SK-N-SH (cell line): ENCODE measurements around the gene SFSWAP. TPM values are rescaled to one million over a fixed set of nuclear protein-coding genes. Genes with fewer than 3 reads are reported as not detected.

Source experiments
- CTCF ChIA-PET: fragments of 300-600, 350-600 bp; formaldehyde crosslinking; extraction: SDS; loops from one replicate; lab custom pipeline; 2021; lab: Yijun Ruan, JAX
- POLR2A ChIA-PET: fragments of 350-600 bp; sonication (Branson Sonifier 250); formaldehyde crosslinking; extraction: SDS; loops from one replicate; lab custom pipeline; 2020; ENCODE audit warnings: antibody characterized with exemption, inconsistent platforms; lab: Yijun Ruan, JAX
- DNase-seq: peaks from one replicate; pipeline ENCODE4 v3.0.0; 2012
- H2AFZ ChIP-seq: fragments of 200-600 bp; sonication (generic); 2 replicates; pipeline ENCODE4 v1.8.1; 2016; ENCODE audit warnings: antibody characterized with exemption, mild to moderate bottlenecking, low read depth
- H3F3A ChIP-seq: fragments of 200-600 bp; sonication (generic); replicated peaks from 2 replicates; pipeline ENCODE3; 2016; ENCODE audit warnings: antibody characterized with exemption, mild to moderate bottlenecking; ENCODE audit not compliant: insufficient read depth
- H3K27ac ChIP-seq, 2 experiments: fragments of 200-500 bp in 1 of 2; fragments of 200-600 bp in 1 of 2; sonication (Bioruptor generic) in 1 of 2; sonication (generic), shearing (Covaris generic) in 1 of 2; 2 replicates each; pipeline versions ENCODE4 v1.5.1 to v1.6.1; 2014 to 2016; ENCODE audit warnings: low read depth in 2 of 2, inconsistent platforms in 1 of 2, low read length in 1 of 2, mild to moderate bottlenecking in 1 of 2, mixed read lengths in 1 of 2
- H3K27me3 ChIP-seq: fragments of 200-600 bp; sonication (generic), shearing (Covaris generic); 2 replicates; pipeline ENCODE4 v1.6.1; 2016; ENCODE audit warnings: mixed run types; ENCODE audit not compliant: insufficient read depth
- H3K36me3 ChIP-seq, 2 experiments: fragments of 200-500 bp in 1 of 2; fragments of 200-600 bp in 1 of 2; sonication (Bioruptor generic) in 1 of 2; sonication (generic) in 1 of 2; replicated peaks in 1 of 2; 2 replicates each; pipeline versions ENCODE3 to v1.5.1; 2014 to 2016; ENCODE audit warnings: low read length in 1 of 2, mild to moderate bottlenecking in 1 of 2; ENCODE audit not compliant: insufficient read depth in 2 of 2, control insufficient read depth in 1 of 2
- H3K4me1 ChIP-seq, 2 experiments: fragments of 200-500 bp in 1 of 2; fragments of 200-600 bp in 1 of 2; sonication (Bioruptor generic) in 1 of 2; sonication (generic), shearing (Covaris generic) in 1 of 2; 2 replicates each; pipeline versions ENCODE4 v1.5.1 to v1.6.1; 2014 to 2016; ENCODE audit warnings: low read depth in 1 of 2, low read length in 1 of 2, mixed run types in 1 of 2; ENCODE audit not compliant: insufficient read depth in 2 of 2, control insufficient read depth in 1 of 2
- H3K4me2 ChIP-seq: fragments of 200-600 bp; sonication (generic), shearing (Covaris generic); 2 replicates; pipeline ENCODE4 v1.6.1; 2017; ENCODE audit warnings: mixed run types
- H3K4me3 ChIP-seq, 2 experiments: fragments of 200-500 bp in 1 of 2; fragments of 200-600 bp in 1 of 2; sonication (Bioruptor generic) in 1 of 2; sonication (generic), shearing (Covaris generic) in 1 of 2; 2 replicates each; pipeline versions ENCODE4 v1.5.1 to v1.8.1; 2014 to 2016; ENCODE audit warnings: low read depth in 2 of 2, inconsistent platforms in 1 of 2, low read length in 1 of 2, mild to moderate bottlenecking in 1 of 2, mixed read lengths in 1 of 2, moderate library complexity in 1 of 2
- H3K79me2 ChIP-seq: fragments of 200-600 bp; sonication (generic); 2 replicates; pipeline ENCODE4 v1.8.1; 2017; ENCODE audit warnings: mild to moderate bottlenecking; ENCODE audit not compliant: insufficient read depth
- H3K9ac ChIP-seq: fragments of 200-600 bp; sonication (generic); 2 replicates; pipeline ENCODE4 v1.6.1; 2017; ENCODE audit warnings: mixed run types
- H3K9me2 ChIP-seq: fragments of 200-600 bp; sonication (generic); 2 replicates; pipeline ENCODE4 v1.6.1; 2017; ENCODE audit warnings: mixed run types
- H3K9me3 ChIP-seq: fragments of 200-600 bp; sonication (generic); 2 replicates; pipeline ENCODE4 v1.6.1; 2017; ENCODE audit warnings: mixed run types, mild to moderate bottlenecking, moderate library complexity
- H4K20me1 ChIP-seq: fragments of 200-600 bp; sonication (generic); 2 replicates; pipeline ENCODE4 v1.6.1; 2017; ENCODE audit warnings: mild to moderate bottlenecking, mixed run types; ENCODE audit not compliant: insufficient read depth
- CHD2 ChIP-seq: fragments of 150-350 bp; IDR thresholded peaks from 2 replicates; pipeline ENCODE4 v1.6.1; 2018; ENCODE audit warnings: low read length; ENCODE audit not compliant: partially characterized antibody
- CTCF ChIP-seq: fragments of 200-600 bp; sonication (generic); IDR thresholded peaks from 2 replicates; pipeline ENCODE4 v1.6.1; 2017; ENCODE audit warnings: antibody characterized with exemption, mild to moderate bottlenecking, moderate library complexity
- ELF1 ChIP-seq: IDR thresholded peaks from 2 replicates; pipeline ENCODE4 v1.4.0; 2012
- FOXJ3 ChIP-seq: sonication (generic); formaldehyde crosslinking; IDR thresholded peaks from 2 replicates; pipeline ENCODE4 v1.5.1; 2020; ENCODE audit warnings: mild to moderate bottlenecking, missing genetic modification reagents
- GATA2 ChIP-seq: sonication (generic); formaldehyde crosslinking; IDR thresholded peaks from 2 replicates; pipeline ENCODE4 v1.5.0; 2020; ENCODE audit warnings: mild to moderate bottlenecking, missing genetic modification reagents
- IRF3 ChIP-seq: fragments of 150-350 bp; IDR thresholded peaks from 2 replicates; pipeline ENCODE4 v1.6.1; 2016; ENCODE audit warnings: mild to moderate bottlenecking, low read depth, low read length
- MEF2A ChIP-seq: IDR thresholded peaks from 2 replicates; pipeline ENCODE4 v1.4.0; 2012; ENCODE audit warnings: low read depth, borderline replicate concordance
- MXI1 ChIP-seq: IDR thresholded peaks from 2 replicates; pipeline ENCODE4 v1.6.1; 2012; ENCODE audit warnings: mild to moderate bottlenecking, low read depth, low read length, improper control_type of control experiment
- NFIC ChIP-seq: IDR thresholded peaks from 2 replicates; pipeline ENCODE4 v1.4.0; 2012; ENCODE audit warnings: borderline replicate concordance
- NRF1 ChIP-seq: IDR thresholded peaks from 2 replicates; pipeline ENCODE4 v1.6.1; 2012; ENCODE audit warnings: low read depth, mild to moderate bottlenecking, low read length
- POLR2AphosphoS5 ChIP-seq: IDR thresholded peaks from 2 replicates; pipeline ENCODE4 v1.6.1; 2012; ENCODE audit warnings: low read depth, low read length
- RCOR1 ChIP-seq: fragments of 150-350 bp; IDR thresholded peaks from 2 replicates; pipeline ENCODE4 v1.6.1; 2017; ENCODE audit warnings: antibody characterized with exemption, low read length
- REST ChIP-seq: IDR thresholded peaks from 2 replicates; pipeline ENCODE4 v1.6.1; 2012; ENCODE audit warnings: mild to moderate bottlenecking, low read depth, low read length, moderate library complexity
- RXRA ChIP-seq: IDR thresholded peaks from 2 replicates; pipeline ENCODE4 v1.4.0; 2012; ENCODE audit warnings: low read depth, mild to moderate bottlenecking, borderline replicate concordance
- TCF12 ChIP-seq: IDR thresholded peaks from 2 replicates; pipeline ENCODE4 v1.4.0; 2012
- TEAD4 ChIP-seq: IDR thresholded peaks from 2 replicates; pipeline ENCODE4 v1.4.0; 2012; ENCODE audit warnings: mild to moderate bottlenecking, borderline replicate concordance; ENCODE audit not compliant: insufficient read depth
- USF1 ChIP-seq: IDR thresholded peaks from 2 replicates; pipeline ENCODE4 v1.4.0; 2012; ENCODE audit warnings: low read depth, borderline replicate concordance
- YY1 ChIP-seq: IDR thresholded peaks from 2 replicates; pipeline ENCODE4 v1.4.0; 2012; ENCODE audit warnings: low read depth, mild to moderate bottlenecking
- ZBTB33 ChIP-seq: IDR thresholded peaks from 2 replicates; pipeline ENCODE4 v1.4.0; 2012; ENCODE audit warnings: low read depth, borderline replicate concordance
- WGBS: methylation state at CpG from one replicate; pipeline ENCODE4 v1.1.6; 2017; ENCODE audit warnings: low lambda C conversion rate; 5-methylcytosine and 5-hydroxymethylcytosine counted together
- polyA plus RNA-seq, 3 experiments: library from polyadenylated mRNA; depleted of rRNA; stranded (reverse); fragments of >200 nt; gene quantifications; 2 replicates each; pipeline ENCODE4 v1.2.3, GENCODE V29; 2012

The SFSWAP gene
- polyA plus RNA-seq, 1 of the 3 experiments (the other 2 are of a cell fraction): 27.9 TPM

- 92% methylated on average over 1 of the region's 1 CpG for WGBS
- Histone ChIP-seq H3K36me3 (peaks cover 65 to 91% of the 10 kb centered on the region in 2 experiments), H4K20me1 (no peaks in the 10 kb centered on the region), H2AFZ (no peak overlapping the region), H3F3A (no peaks in the 10 kb centered on the region), H3K4me2 (no peak overlapping the region), H3K79me2 (peaks cover 60% of the 10 kb centered on the region), H3K4me1 (no peaks in the 10 kb centered on the region), H3K27ac (no peak overlapping the region), H3K9me3 (no peaks in the 10 kb centered on the region), H3K4me3 (no peak overlapping the region), H3K27me3 (no peaks in the 10 kb centered on the region), H3K9me2 (no peaks in the 10 kb centered on the region), H3K9ac (no peak overlapping the region)
- DNase-seq: no peak
- no peak for TF ChIP-seq TEAD4
- TF ChIP-seq POLR2AphosphoS5: no peak
- TF ChIP-seq RXRA: no peak
- no peak for TF ChIP-seq ELF1
- no peak for TF ChIP-seq TCF12
- TF ChIP-seq CHD2: no peak
- no peak for TF ChIP-seq FOXJ3 (CRISPR knock-in tag)
- no peak for TF ChIP-seq NRF1
- TF ChIP-seq NFIC: no peak
- no peak for TF ChIP-seq IRF3
- no peak for TF ChIP-seq YY1
- no peak for TF ChIP-seq GATA2
- TF ChIP-seq RCOR1: no peak
- no peak for TF ChIP-seq REST
- CTCF ChIA-PET: interaction anchor here (0.8 kb wide), 1 partner anchor 8 kb away, joined by 3 read pairs; no protein-coding TSS in a partner anchor
- POLR2A ChIA-PET: no interaction called here
Measured at GRCh38 chr12:131721548-131721947, 10.7 kb downstream of the SFSWAP start.

- Histone ChIP-seq H3K36me3 (peaks cover 65 to 92% of the 10 kb centered on the region in 2 experiments), H3K4me3 (no peak overlapping the region), H3K79me2 (peaks cover 52% of the 10 kb centered on the region), H3K4me1 (no peaks in the 10 kb centered on the region), H3K9me2 (no peaks in the 10 kb centered on the region), H3K4me2 (no peak overlapping the region), H3K9me3 (no peaks in the 10 kb centered on the region), H2AFZ (no peak overlapping the region), H3K27ac (no peak overlapping the region), H3K27me3 (no peaks in the 10 kb centered on the region), H3F3A (no peaks in the 10 kb centered on the region), H3K9ac (no peak overlapping the region), H4K20me1 (no peaks in the 10 kb centered on the region)
- WGBS: 90% methylated on average over 5 of the region's 5 CpGs
- ChIA-PET CTCF (no interaction called here), POLR2A (no interaction called here)
- no peak for DNase-seq
- TF ChIP-seq MXI1 (no peak), GATA2 (no peak), CHD2 (no peak), MEF2A (no peak), NFIC (no peak), ZBTB33 (no peak), TEAD4 (no peak), POLR2AphosphoS5 (no peak), USF1 (no peak), CTCF (no peak)
Measured at GRCh38 chr12:131723532-131723931, 12.6 kb downstream of the SFSWAP start.
